H9 (cell line): ENCODE measurements around the gene ADAMTS17. TPM values are rescaled to one million over a fixed set of nuclear protein-coding genes. Genes with fewer than 3 reads are reported as not detected.

ENCODE experiments used
- DNase-seq: peaks from one replicate; pipeline ENCODE4 v3.0.0-alpha.2; 2017
- H2AFZ ChIP-seq: one replicate; pipeline ENCODE4 v1.6.1; 2013; ENCODE audit warnings: mild to moderate bottlenecking, low read length, control low read depth, moderate library complexity
- H2AK5ac ChIP-seq: 2 replicates; pipeline ENCODE4 v1.6.1; 2013; ENCODE audit warnings: low read length, control low read depth, mixed read lengths; ENCODE audit not compliant: insufficient read length
- H2BK120ac ChIP-seq: one replicate; pipeline ENCODE4 v1.6.1; 2013; ENCODE audit warnings: low read depth, mild to moderate bottlenecking, low read length, control low read depth, inconsistent platforms; ENCODE audit not compliant: poor library complexity, severe bottlenecking
- H2BK12ac ChIP-seq: 2 replicates; pipeline ENCODE4 v1.6.1; 2013; ENCODE audit warnings: low read length, control low read depth, mixed read lengths, low read depth; ENCODE audit not compliant: insufficient read length
- H2BK15ac ChIP-seq: 2 replicates; pipeline ENCODE4 v1.6.1; 2013; ENCODE audit warnings: low read depth, low read length, control low read depth
- H2BK20ac ChIP-seq: one replicate; pipeline ENCODE4 v1.6.1; 2013; ENCODE audit warnings: low read depth, mild to moderate bottlenecking, low read length, control low read depth, inconsistent platforms; ENCODE audit not compliant: poor library complexity, severe bottlenecking
- H2BK5ac ChIP-seq: 2 replicates; pipeline ENCODE4 v1.6.1; 2013; ENCODE audit warnings: low read length, control low read depth, mixed read lengths; ENCODE audit not compliant: insufficient read length
- H3K14ac ChIP-seq: 2 replicates; pipeline ENCODE4 v1.6.1; 2013; ENCODE audit warnings: low read length, control low read depth; ENCODE audit not compliant: insufficient read depth
- H3K18ac ChIP-seq: 2 replicates; pipeline ENCODE4 v1.6.1; 2013; ENCODE audit warnings: low read depth, mild to moderate bottlenecking, mixed read lengths, low read length, control low read depth; ENCODE audit not compliant: insufficient read length
- H3K23ac ChIP-seq: 2 replicates; pipeline ENCODE4 v1.6.1; 2013; ENCODE audit warnings: low read length, control low read depth, mixed read lengths, low read depth; ENCODE audit not compliant: insufficient read length
- H3K23me2 ChIP-seq: 2 replicates; pipeline ENCODE4 v1.6.1; 2013; ENCODE audit warnings: low read depth, mild to moderate bottlenecking, mixed read lengths, low read length, control low read depth; ENCODE audit not compliant: insufficient read length, poor library complexity, severe bottlenecking
- H3K27ac ChIP-seq: 2 replicates; pipeline ENCODE4 v1.5.1; 2013; ENCODE audit warnings: low read length, control low read depth, mixed read lengths, low read depth; ENCODE audit not compliant: insufficient read length
- H3K27me3 ChIP-seq: 2 replicates; pipeline ENCODE4 v1.6.1; 2013; ENCODE audit warnings: low read length, control low read depth, inconsistent platforms; ENCODE audit not compliant: insufficient read depth
- H3K4ac ChIP-seq: 2 replicates; pipeline ENCODE4 v1.6.1; 2013; ENCODE audit warnings: low read depth, mild to moderate bottlenecking, control low read depth, inconsistent platforms, low read length, moderate library complexity
- H3K4me1 ChIP-seq: 2 replicates; pipeline ENCODE4 v1.6.1; 2013; ENCODE audit warnings: low read length, control low read depth, inconsistent platforms; ENCODE audit not compliant: insufficient read depth
- H3K4me2 ChIP-seq: 2 replicates; pipeline ENCODE4 v1.6.1; 2013; ENCODE audit warnings: low read length, control low read depth, mixed read lengths; ENCODE audit not compliant: insufficient read length, insufficient read depth
- H3K56ac ChIP-seq: 2 replicates; pipeline ENCODE4 v1.6.1; 2013; ENCODE audit warnings: low read depth, mild to moderate bottlenecking, mixed read lengths, low read length, control low read depth; ENCODE audit not compliant: insufficient read length
- H3K79me1 ChIP-seq: 2 replicates; pipeline ENCODE4 v1.6.1; 2013; ENCODE audit warnings: low read depth, mild to moderate bottlenecking, moderate library complexity, low read length, control low read depth, inconsistent platforms; ENCODE audit not compliant: insufficient read depth, poor library complexity, severe bottlenecking
- H3K79me2 ChIP-seq: 2 replicates; pipeline ENCODE4 v1.6.1; 2013; ENCODE audit warnings: low read length, control low read depth, inconsistent platforms; ENCODE audit not compliant: insufficient read depth
- H3K9ac ChIP-seq: 2 replicates; pipeline ENCODE4 v1.6.1; 2013; ENCODE audit warnings: low read length, control low read depth, mixed read lengths; ENCODE audit not compliant: insufficient read length; ENCODE audit errors: extremely low read depth
- H3K9me3 ChIP-seq: one replicate; pipeline ENCODE4 v1.6.1; 2013; ENCODE audit warnings: low read depth, low read length, inconsistent platforms; ENCODE audit not compliant: control insufficient read depth
- H3T11ph ChIP-seq: one replicate; pipeline ENCODE4 v1.6.1; 2013; ENCODE audit warnings: mild to moderate bottlenecking, low read length, control low read depth, inconsistent platforms
- H4K20me1 ChIP-seq: one replicate; pipeline ENCODE4 v1.6.1; 2013; ENCODE audit not compliant: control insufficient read depth, insufficient read length, insufficient read depth
- H4K5ac ChIP-seq: 2 replicates; pipeline ENCODE4 v1.6.1; 2013; ENCODE audit warnings: low read depth, mild to moderate bottlenecking, mixed read lengths, low read length, control low read depth; ENCODE audit not compliant: insufficient read length
- H4K8ac ChIP-seq: replicated peaks from 2 replicates; pipeline ENCODE4 v1.6.1; 2013; ENCODE audit warnings: low read length, control low read depth, mixed read lengths, low read depth; ENCODE audit not compliant: insufficient read length
- H4K91ac ChIP-seq: 2 replicates; pipeline ENCODE4 v1.6.1; 2013; ENCODE audit warnings: low read depth, mild to moderate bottlenecking, moderate library complexity, mixed read lengths, low read length, control low read depth; ENCODE audit not compliant: insufficient read length
- H3K27ac Mint-ChIP-seq, 3 experiments: 2 replicates in 2 of 3; 3 replicates in 1 of 3; pipeline ENCODE4 v1.8.0; 2020 to 2021; ENCODE audit warnings: mixed read lengths in 3 of 3, mild to moderate bottlenecking in 1 of 3, moderate library complexity in 1 of 3
- H3K27me3 Mint-ChIP-seq: 2 replicates; pipeline ENCODE4 v1.8.0; 2021; ENCODE audit warnings: low read depth, mild to moderate bottlenecking, moderate library complexity, mixed read lengths
- H3K36me3 Mint-ChIP-seq, 3 experiments: 2 replicates in 2 of 3; 3 replicates in 1 of 3; pipeline ENCODE4 v1.8.0; 2020 to 2021; ENCODE audit warnings: low read depth in 3 of 3, mixed read lengths in 3 of 3; ENCODE audit not compliant: insufficient read depth in 1 of 3
- H3K4me1 Mint-ChIP-seq, 2 experiments: 2 replicates each; pipeline ENCODE4 v1.8.0; 2020; ENCODE audit warnings: mixed read lengths in 2 of 2
- H3K4me3 Mint-ChIP-seq, 2 experiments: 2 replicates in 1 of 2; 3 replicates in 1 of 2; pipeline ENCODE4 v1.8.0; 2020 to 2021; ENCODE audit warnings: mild to moderate bottlenecking in 2 of 2, mixed read lengths in 2 of 2, moderate library complexity in 1 of 2
- H3K9me3 Mint-ChIP-seq, 2 experiments: 2 replicates in 1 of 2; 3 replicates in 1 of 2; pipeline ENCODE4 v1.8.0; 2020; ENCODE audit warnings: mild to moderate bottlenecking in 2 of 2, mixed read lengths in 2 of 2, moderate library complexity in 1 of 2
- CTCF ChIP-seq: fragments of 200-600 bp; sonication (generic); conservative IDR thresholded peaks from 3 replicates; pipeline ENCODE4 v1.8.0; 2021; ENCODE audit warnings: antibody characterized with exemption, mild to moderate bottlenecking
- WGBS: extraction: QIAGEN DNeasy Blood & Tissue Kit; methylation state at CpG from one replicate; pipeline ENCODE4 v1.1.7; 2013; ENCODE audit warnings: missing lambda C conversion rate, low lambda C conversion rate, mixed read lengths; ENCODE audit not compliant: insufficient read length; ENCODE audit errors: extremely low coverage; 5-methylcytosine and 5-hydroxymethylcytosine counted together
- total RNA-seq: library from RNA; stranded (reverse); gene quantifications from 2 replicates; pipeline ENCODE4 v1.2.1, GENCODE V29; 2021

The ADAMTS17 gene
- total RNA-seq, 1 experiment from 2014 or later: 2.9 TPM

GRCh38 chr15:100348578-100348977 lies 6.8 kb upstream of the ADAMTS17 start:
- H3K4me2 ChIP-seq: no peak overlapping the region
- no peak overlapping the region for H3T11ph ChIP-seq
- no peak overlapping the region for H3K18ac ChIP-seq
- no peak overlapping the region for H2BK12ac ChIP-seq
- no peaks in the 10 kb centered on the region for H4K20me1 ChIP-seq
- H3K79me1 ChIP-seq: no peaks in the 10 kb centered on the region
- Mint-ChIP-seq H3K4me1 (peaks cover 12 to 15% of the 10 kb centered on the region in 2 experiments), H3K4me3 (no peak overlapping the region; a peak in 1 of 5 replicates), H3K27ac (no peak overlapping the region), H3K9me3 (no peaks in the 10 kb centered on the region), H3K36me3 (no peaks in the 10 kb centered on the region), H3K27me3 (peaks cover 47% of the 10 kb centered on the region)
- no peak for DNase-seq
- no peak overlapping the region for H3K27ac ChIP-seq
- H2BK20ac ChIP-seq: no peak overlapping the region
- WGBS: no CpG with 5 or more reads among the region's 8 CpGs
- no peak overlapping the region for H3K56ac ChIP-seq
- no peak overlapping the region for H4K5ac ChIP-seq
- no peaks in the 10 kb centered on the region for H3K27me3 ChIP-seq
- no peak overlapping the region for H2BK15ac ChIP-seq
- H3K9ac ChIP-seq: no peak overlapping the region
- H2BK5ac ChIP-seq: no peak overlapping the region
- no peaks in the 10 kb centered on the region for H3K4me1 ChIP-seq
- H3K14ac ChIP-seq: no peak overlapping the region
- H3K4ac ChIP-seq: no peak overlapping the region
- no peak overlapping the region for H3K23ac ChIP-seq
- no peaks in the 10 kb centered on the region for H3K9me3 ChIP-seq
- H2AK5ac ChIP-seq: no peak overlapping the region
- H2AFZ ChIP-seq: no peak overlapping the region
- H3K79me2 ChIP-seq: no peaks in the 10 kb centered on the region
- H4K91ac ChIP-seq: no peak overlapping the region
- H4K8ac ChIP-seq: no peak overlapping the region
- H3K23me2 ChIP-seq: no peaks in the 10 kb centered on the region
- no peak for TF ChIP-seq CTCF
- H2BK120ac ChIP-seq: no peak overlapping the region
